GM12865 (cell line): Measurements from ENCODE around the gene DNASE1L3.

Source experiments
- DNase-seq: peaks from one replicate; pipeline ENCODE4 v3.0.0; 2010; ENCODE audit warnings: low read depth
- H3K4me3 ChIP-seq: 2 replicates; pipeline ENCODE4 v1.5.1; 2011; ENCODE audit warnings: mild to moderate bottlenecking, low read depth, low read length, control low read depth
- TF ChIP-seq, protein P1 (sequence below): IDR thresholded peaks from 2 replicates; pipeline ENCODE4 v1.5.1; 2011; ENCODE audit warnings: low read length, control low read depth, low read depth, inconsistent platforms; ENCODE audit not compliant: insufficient read depth; ENCODE audit errors: missing control alignments

DNASE1L3 gene, protein sequence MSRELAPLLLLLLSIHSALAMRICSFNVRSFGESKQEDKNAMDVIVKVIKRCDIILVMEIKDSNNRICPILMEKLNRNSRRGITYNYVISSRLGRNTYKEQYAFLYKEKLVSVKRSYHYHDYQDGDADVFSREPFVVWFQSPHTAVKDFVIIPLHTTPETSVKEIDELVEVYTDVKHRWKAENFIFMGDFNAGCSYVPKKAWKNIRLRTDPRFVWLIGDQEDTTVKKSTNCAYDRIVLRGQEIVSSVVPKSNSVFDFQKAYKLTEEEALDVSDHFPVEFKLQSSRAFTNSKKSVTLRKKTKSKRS

GRCh38 chr3:58210761-58211460 lies at the start of gene DNASE1L3:
Gene DNASE1L3, minus strand, starts transcription at chr3:58210972. Its CDS starts 66 bp downstream, at chr3:58210906.
- DNase-seq = no peak
- no peak within 1 kb of the TSS for H3K4me3 ChIP-seq
- TF ChIP-seq, protein P1, sequence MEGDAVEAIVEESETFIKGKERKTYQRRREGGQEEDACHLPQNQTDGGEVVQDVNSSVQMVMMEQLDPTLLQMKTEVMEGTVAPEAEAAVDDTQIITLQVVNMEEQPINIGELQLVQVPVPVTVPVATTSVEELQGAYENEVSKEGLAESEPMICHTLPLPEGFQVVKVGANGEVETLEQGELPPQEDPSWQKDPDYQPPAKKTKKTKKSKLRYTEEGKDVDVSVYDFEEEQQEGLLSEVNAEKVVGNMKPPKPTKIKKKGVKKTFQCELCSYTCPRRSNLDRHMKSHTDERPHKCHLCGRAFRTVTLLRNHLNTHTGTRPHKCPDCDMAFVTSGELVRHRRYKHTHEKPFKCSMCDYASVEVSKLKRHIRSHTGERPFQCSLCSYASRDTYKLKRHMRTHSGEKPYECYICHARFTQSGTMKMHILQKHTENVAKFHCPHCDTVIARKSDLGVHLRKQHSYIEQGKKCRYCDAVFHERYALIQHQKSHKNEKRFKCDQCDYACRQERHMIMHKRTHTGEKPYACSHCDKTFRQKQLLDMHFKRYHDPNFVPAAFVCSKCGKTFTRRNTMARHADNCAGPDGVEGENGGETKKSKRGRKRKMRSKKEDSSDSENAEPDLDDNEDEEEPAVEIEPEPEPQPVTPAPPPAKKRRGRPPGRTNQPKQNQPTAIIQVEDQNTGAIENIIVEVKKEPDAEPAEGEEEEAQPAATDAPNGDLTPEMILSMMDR = no peak

- H3K4me3 ChIP-seq = no peak overlapping the region
- TF ChIP-seq, protein P1 = no peak
- DNase-seq = no peak
Observed at GRCh38 chr3:58260261-58260731, 49.5 kb upstream of the DNASE1L3 start.

DNA sequence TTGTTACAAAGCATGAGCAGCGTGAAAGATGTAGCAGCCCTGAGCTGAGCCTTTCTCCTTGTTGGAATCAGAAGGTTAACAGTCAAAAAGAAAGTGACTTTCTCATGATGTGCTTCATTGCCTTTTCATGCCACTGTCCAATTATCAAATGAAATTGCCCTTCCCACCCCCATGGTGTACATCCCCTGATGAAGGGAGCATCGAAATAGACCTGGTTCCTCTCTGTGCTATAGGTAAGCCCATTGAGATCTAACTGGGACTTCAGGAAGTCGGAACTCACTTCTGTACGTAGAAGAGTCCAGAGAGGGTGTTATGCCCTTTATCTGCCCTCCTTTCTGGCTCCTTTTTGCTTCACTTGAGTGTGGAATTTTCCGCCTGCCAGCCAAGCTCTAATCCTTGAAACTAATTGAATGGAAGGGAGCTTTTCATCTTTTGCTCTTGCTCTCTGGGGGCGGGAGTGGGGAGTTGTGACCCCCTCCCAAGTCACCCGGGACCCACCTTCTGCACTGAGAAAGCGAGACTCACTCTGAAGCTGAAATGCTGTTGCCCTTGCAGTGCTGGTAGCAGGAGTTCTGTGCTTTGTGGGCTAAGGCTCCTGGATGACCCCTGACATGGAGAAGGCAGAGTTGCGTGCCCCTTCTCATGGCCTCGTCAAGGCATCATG lies 47.8 kb upstream of the DNASE1L3 start:
- no peak for DNase-seq
- TF ChIP-seq, protein P1 = no peak
- no peak overlapping the region for H3K4me3 ChIP-seq

DNA sequence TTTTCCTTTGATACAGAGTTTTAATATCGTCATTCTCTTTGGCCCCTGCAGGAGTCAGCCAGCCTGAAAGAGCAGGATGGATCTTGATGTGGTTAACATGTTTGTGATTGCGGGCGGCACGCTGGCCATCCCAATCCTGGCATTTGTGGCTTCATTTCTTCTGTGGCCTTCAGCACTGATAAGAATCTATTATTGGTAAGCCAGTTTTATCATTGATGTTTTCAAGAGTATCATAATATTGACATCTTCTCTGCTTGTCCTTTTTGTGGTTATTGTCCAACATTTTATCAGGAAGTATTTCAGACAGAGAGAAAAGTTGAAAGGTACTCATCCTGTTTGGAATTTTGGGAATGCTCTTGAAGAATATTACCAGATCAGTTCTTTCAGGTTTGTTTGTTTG lies 45.7 kb upstream of the DNASE1L3 start:
- DNase-seq = no peak
- no peak overlapping the region for H3K4me3 ChIP-seq
- TF ChIP-seq, protein P1 = no peak

GRCh38 chr3:58256061-58256460 lies 45.3 kb upstream of the DNASE1L3 start:
- TF ChIP-seq, protein P1 = no peak
- no peak for DNase-seq
- no peak overlapping the region for H3K4me3 ChIP-seq

- TF ChIP-seq, protein P1 = no peak
- no peak overlapping the region for H3K4me3 ChIP-seq
- no peak for DNase-seq
Observed at GRCh38 chr3:58254144-58254543, 43.4 kb upstream of the DNASE1L3 start.
